ENCODE results near the gene MAOB.

DNA sequence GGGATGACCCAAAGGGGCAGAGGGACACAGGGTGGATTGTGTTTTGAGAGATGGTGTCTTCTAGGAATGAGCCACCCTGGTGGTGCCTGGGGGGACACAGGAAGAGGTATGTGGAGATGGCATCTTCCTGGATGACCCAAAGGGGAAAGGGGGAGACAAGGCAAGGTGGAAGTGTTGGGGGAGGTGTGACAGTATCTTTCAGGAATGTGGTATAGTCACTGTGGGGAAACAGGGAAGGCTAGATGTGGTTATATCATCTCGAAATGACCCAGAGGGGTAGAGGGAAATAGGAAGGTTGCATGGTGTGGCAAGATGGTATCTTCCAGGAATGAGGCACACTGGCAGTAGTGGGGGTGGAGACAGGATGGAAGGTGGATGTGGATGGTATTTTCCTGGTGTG is 163.3 kb downstream of the MAOB start:
- TF ChIP-seq CTCF (IDR thresholded peaks at IDR 0.05) = no peak
- no peak for TF ChIP-seq ZFX (IDR thresholded peaks at IDR 0.05; ENCODE audit: borderline replicate concordance)
